Ureter (tissue), 1 donor: ENCODE data around the gene COA8. TPM values are rescaled to one million over a fixed set of nuclear protein-coding genes. Genes with fewer than 3 reads are reported as not detected.
"Not testable (repeated sequence)": the region's sequence is repeated elsewhere in the genome, so short reads cannot be mapped to it uniquely, and the experiment has no call there.

ENCODE experiments used
- DNase-seq: peaks from one replicate; pipeline ENCODE4 v3.0.0-alpha.2; 2020; ENCODE audit warnings: low spot score
- total RNA-seq: library from RNA; stranded (reverse); gene quantifications from one replicate; pipeline ENCODE4 v1.2.4, GENCODE V29; 2023
- donor health status: DM: yes; HTN: yes; CAD: no.

Gene COA8
- total RNA-seq, 1 donor from 2014 or later, result 37.3 TPM

DNA sequence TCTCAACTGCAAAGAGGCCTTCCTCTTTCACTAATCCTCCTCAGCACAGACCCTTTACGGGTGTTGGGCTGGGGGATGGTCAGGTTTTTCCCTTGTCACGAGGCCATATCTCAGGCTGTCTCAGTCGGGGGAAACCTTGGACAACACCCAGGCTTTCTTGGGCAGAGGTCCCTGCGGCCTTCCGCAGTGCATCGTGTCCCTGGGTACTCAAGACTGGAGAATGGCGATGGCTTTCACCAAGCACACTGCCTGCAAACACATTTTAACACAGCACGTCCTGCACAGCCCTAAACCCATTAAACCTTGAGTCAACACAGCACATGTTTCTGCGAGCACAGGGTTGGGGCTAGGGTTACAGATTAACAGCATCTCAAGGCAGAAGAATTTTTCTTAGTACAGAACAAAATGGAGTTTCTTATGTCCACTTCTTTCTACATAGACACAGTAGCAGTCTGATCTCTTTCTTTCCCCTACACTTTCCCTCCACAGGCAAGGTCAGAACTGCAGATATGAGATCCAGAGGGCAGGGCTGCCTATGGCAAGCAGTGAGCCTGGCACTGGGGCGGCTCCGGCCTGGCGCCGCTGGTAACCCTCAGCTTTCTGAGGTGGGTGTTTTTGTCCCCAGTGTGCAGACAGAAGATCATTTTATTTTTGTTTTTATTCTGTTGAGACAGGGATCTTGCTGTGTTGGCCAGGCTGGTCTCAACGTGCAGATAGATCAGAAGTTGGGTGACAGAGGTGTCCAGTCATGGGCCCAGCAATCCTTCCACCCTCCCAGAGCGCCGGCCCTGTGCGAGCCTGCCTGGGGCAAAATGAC lies 37.1 kb upstream of the COA8 start:
- not testable (repeated sequence) for DNase-seq

DNA sequence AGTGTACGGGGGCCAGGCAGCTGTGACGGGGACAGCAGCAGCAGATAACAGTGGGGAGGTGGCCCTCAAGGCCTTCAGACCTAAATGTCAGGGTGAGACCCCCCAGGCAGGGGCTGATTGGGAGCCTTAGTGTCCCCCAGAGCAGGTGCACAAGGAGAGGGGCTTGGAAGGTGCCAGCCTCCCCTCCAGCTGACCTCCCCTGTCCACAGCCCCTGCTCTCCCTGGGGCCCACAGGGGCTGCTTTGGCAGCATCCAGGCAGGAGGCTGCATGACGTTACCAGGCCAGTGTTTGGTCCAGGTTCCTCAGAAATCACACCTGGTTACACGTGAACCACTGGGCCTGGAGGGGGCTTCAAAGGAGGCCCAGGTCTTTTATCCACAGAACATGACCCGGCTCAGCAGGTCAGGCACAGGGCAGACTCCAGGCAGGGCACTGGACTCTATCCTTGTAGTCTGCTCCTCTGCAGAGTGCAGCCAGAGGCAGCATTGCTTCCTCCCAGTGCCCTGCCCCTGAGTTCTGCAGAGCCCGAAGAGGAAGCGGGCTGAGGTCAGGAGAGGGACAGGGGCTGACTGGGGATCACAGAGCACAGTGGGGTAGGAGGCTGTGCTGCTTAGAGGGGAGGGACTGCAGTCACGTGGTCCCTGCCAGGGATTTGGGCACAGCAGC lies 36.4 kb upstream of the COA8 start:
- DNase-seq, result no peak

DNA sequence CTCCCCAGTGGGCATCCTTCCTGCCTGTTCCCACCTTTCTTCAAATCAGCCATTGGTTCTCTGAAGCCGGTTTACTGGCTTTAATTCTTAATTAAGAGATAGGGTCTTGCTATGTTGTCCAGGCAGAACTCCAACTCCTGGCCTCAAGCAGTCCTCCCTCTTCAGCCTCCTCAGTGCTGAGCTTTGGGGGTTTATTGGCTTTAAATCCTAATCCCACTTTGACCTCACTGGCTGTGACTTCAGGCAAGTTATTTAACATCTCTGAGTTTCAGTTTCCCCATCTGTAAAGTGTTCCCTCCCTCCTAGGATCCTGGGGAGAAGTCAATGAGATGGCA lies 35.9 kb upstream of the COA8 start:
- no peak for DNase-seq

DNA sequence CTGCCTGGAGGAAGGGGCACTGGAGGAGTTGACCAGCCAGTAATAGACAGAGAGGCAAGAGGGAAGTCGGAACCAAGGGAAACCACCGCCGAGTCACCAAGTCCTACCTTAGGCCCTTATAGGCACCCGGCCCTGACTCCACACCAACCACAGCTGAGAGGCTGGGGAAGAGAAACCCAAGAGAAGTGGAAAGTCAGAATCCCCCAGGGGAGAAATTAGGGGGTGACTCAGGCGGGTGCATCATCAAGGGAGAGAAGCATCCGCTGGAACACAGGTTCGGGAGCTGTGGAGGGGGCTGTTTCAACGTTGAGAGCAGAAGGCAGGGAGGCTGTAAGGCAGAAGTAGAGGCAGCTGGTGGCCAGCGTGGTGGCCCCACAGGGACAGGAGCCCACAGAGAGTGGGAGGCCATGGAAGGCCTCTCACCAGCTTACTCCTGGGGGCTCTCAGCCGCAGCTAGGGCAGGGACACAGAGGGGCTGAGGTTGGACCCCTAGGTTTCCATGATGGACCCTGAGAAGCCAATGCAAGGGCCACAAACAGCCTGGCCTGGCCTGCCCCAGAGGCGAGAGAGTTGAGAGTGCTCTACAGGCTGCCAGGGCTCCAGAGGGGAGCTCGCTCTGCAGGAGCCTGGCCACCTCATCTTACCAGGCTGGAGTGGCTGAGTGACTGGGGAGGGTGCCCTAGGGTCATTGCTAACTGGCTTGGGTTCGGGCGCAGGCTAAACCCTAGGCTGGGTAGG lies 35.2 kb upstream of the COA8 start:
- DNase-seq, result no peak

DNA sequence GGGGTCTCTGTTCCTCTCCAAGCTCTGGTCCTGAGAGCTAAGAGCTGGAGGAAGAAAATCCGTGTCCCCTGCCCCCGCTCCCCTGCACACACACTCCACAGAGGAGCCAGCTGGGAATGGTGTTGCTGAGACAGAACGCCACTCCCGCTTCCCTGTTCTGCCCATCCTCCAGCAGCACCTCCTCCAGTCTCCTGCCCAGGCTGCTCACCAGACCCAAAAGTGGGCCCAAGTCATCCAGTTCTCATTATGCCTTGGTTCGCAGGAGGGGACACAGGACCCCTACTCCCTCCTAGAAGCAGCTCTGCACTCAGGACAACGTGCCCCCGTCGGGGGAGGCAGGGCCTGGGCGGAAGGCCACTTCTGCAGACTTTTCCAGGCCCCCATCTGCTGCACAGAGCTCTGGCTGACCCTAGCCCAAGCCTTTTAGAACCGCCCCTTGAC lies 34.6 kb upstream of the COA8 start:
- DNase-seq, result no peak

DNA sequence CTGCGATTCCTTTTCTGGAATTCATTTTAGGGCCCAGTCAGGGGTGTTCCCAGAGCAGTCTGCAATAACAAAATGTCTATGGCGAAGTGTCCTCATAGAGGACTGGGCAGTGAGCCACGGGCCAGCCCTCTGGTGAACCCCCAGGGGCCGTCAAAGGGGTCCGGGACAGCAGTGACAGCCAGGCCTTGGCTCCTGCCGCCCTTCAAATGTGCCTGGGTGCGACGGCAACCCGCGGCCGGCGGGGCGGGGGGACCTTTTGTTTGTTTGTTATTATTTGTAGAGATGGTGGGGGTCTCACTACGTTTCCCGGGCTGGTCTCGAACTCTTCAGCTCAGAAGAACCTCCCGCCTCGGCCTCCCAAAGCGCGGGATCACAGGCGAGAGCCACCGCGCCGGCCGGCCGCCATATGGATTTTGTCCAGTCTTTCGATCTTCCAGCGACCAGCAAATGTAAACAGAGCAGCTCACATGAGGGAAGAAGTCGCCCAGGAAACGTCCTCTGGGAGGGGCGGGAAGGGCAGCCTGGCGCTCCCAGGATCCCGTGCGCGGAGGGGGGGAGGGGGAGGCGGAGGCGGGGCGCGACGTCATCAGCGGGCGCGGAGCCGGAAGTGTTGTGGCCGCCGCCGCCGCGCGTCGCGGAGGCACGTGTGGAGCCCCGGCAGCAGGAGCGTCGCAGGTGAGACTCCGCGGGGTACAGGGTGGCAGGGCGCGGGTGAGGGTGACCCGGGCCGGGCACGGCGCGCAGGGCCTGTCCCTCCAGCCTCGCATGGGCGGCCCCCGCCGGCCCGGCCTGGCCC lies 34.0 kb upstream of the COA8 start, which contains the start of gene TRMT61A:
TRMT61A (plus strand) TSS at position 610 of the 796 bp plus-strand sequence. CDS start 783 bp downstream, outside the sequence.
- DNase-seq, result peak; percentile 93

DNA sequence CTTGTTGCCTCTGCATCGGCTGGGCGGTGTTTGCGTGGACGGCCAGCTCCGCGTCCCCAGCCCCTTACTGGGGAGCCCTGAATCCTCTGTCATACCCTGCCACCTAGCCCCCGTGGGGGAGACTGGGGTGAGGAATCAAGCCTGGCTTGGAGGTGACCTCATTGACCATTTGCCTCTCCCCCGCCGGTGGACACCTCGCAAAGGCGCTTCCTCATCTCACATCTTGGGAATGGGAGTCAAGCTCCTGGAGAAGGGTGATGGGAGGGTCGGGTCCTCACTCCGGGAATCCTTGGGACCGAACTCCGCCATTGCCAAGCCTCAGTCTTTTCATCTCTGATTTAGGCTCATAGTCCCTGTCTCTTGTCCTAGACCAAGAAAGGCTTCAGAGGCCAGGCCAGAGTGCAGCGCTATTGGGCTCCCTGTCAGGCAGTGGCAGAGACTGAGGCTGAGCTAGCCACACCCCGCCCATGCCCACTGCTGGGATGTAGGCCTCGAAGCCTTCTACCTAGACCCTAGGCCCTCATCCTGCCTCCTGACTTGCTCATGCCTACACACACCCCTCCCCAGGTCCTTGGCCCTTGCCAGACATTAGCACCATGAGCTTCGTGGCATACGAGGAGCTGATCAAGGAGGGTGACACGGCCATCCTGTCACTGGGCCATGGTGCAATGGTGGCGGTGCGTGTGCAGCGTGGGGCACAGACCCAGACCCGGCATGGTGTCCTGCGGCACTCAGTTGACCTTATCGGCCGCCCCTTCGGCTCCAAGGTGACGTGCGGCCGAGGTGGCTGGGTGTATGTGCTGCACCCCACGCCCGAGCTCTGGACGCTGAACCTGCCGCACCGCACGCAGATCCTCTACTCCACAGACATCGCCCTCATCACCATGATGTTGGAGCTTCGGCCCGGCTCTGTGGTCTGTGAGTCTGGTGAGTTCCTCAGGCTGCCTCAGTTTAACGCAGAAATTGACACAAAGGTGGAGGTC lies 33.1 kb upstream of the COA8 start:
- no peak for DNase-seq

DNA sequence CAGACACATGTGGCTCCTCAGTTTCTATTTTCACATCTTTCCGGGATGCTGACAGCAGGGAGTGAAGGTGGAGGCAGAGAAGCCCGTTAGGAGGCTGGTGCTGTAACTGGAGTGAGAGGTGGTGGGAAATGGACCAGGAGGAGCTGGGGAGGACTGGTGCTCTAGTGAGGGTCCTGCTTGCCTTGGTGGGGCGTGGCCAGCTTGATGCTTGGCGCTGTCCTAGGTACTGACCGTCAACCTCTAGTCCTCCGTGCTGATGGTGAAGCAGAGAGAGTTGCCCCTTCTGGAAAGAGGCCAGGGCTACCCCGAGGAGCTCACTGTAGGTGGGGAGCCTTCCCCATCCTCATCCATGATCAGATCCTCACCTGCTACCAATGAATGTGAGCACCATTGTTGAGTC lies 32.4 kb upstream of the COA8 start:
- no peak for DNase-seq

DNA sequence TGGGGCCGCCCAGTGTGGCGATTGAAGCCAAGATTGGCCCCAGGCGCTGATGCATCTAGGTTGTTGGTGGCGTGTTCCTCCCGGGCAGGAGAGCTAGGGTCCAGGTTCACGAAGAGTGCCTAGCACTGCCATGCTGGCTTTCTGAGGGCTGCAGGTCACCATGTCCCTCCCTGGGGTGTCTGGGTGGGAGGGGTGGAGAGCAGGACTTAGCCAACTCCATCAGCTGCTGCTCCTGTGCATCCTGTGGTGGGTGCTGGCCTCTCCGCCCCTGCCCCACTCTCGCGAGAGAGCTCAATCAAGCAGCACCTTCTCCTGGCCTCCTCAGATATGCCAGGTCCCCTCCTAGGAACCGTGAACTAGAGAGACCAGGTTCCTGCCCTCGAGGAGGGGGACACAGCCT lies 31.9 kb upstream of the COA8 start:
- DNase-seq, result no peak

DNA sequence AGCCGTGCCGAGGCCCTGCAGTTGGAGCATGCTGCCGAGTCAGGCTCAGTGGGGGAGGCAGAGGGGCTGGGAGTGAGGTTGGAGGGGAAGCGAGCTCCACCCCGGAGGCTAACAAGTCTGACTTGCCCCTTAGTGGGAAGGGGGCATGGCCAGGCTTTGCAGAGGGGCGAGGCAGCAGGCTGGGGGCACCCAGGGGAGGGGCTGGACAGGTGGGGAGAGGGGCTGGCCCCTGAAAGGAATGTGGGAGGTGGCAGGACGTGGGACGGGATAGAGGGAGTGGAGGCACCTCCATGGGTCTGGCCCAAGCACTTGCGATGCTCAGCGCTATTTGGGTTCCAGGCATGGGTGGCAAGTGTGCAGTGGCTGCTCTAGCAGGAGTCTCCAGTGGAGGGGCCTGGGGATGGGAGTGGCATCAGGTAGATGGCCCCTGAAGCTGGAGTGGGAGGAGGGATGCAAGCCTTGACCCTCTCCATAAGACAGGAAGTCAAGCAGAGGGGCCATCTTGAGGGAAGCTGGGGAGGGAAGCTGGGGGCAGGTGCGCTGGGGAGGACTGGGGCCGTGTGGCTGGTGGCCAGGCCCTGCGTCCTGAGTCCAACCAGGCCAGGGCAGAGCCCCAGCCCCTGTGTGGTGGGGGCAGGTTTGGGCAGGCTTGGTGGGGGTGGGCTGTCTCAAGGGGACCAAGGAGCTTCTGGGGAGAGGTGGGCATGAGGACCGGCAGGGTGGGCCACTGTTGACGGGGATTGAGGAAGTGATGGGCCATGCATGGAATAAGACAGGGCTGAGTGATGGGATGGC lies 31.1 kb upstream of the COA8 start:
- DNase-seq, result no peak

DNA sequence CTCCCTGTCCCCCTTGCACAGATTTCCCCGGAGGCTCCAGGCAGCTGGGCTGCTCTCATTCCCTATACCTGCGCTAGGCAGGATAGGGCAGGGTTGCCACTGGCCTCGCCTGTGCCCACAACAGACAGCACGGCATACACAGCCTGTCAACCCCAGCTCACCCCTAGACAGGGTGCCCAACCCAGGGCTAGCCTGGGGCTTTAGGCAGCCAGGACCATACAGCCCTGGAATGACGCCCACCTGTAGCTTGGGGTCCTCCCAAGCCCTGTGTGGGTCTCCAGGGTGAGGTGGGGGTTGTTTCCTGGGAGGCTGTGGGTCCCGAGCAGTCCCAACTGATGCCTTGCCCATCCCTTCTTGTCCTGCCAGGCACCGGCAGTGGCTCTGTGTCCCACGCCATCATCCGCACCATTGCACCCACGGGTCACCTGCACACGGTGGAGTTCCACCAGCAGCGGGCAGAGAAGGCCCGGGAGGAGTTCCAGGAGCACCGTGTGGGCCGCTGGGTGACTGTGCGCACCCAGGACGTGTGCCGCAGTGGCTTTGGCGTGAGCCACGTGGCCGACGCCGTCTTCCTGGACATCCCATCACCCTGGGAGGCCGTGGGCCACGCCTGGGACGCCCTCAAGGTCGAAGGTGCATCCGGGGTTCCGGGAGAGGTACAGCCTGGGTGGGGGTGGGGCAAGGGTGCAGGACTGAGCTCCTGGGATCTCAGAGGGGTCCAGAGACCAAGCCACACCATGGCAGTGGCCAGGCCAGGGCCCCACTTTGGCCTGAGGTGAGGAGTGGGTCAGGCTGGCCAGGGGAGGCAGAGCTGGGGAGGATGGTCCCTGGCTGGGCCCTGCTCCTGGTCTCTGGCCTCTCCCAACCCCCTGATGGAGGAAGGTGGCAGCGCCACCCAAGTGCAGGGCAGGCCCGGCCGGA lies 30.3 kb upstream of the COA8 start:
- no peak for DNase-seq

DNA sequence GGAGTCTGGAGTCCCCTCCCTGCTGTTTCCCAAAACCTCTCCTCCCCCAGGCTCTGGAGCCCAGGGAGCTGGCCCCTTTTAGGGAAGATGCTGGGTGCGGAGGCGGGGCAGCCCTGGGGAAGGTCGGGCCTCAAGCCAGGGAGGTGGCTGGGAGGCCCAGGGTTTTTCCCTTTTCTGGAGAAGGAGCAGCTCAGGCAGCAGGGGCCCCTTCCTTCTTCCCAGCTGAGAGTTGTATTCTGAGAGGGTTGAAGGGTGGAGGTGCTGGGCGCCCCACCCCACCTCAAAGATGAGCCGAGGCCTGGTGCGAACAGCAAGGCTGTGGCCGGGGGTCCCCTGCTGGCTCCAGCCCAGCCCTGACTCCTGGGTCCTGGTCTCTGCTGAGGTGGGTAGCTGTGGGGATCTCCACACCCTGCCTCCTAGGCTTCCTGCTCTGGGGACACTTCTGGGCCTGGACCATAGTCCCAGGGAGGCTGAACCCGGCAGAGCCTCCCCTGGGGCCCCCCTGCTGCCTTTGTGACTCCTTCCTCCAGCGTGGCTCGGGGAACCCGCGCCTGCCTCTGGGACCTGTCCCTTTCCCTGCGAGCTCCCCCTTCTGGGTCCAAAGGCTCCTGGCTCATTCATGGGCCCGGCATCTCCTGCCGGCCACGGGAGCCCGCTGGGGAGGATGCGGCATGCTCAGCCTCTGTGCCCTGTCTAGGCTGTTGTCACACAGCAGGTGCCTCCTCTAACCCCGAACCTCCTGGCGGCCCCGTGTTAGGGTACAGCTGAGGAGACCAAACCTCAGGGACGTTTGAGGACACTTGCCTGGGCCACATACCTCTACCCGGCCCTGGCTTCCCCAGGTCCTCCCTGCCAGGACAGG lies 29.4 kb upstream of the COA8 start:
- DNase-seq, result no peak

DNA sequence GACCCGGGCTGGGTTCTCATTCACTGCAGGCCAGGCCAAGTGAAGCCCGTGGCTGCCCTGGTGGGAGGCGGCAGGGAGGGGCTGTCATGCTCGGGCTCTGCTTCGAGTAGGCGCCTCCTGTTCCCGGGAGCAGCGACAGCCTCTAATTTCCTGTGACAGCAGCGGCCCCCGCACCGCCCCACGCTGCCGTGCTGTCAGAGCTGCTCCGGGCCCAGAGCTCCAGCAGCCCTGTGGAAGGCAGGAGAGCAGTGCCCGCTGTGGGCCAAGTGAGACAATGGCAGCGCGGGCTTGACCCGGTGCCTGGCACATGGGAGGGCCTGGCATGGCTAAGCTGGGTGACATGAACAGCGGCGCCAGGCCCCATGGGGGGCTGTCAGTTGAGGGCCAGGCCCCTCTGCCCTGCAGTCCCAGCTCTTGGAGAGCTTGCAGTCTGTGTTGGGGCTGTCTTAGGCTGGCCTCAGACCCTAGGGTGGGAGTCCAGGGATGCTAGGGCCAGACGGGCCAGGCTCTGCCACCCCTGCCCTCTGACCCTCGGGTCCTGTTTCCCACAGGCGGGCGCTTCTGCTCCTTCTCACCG lies 28.7 kb upstream of the COA8 start:
- DNase-seq, result no peak

DNA sequence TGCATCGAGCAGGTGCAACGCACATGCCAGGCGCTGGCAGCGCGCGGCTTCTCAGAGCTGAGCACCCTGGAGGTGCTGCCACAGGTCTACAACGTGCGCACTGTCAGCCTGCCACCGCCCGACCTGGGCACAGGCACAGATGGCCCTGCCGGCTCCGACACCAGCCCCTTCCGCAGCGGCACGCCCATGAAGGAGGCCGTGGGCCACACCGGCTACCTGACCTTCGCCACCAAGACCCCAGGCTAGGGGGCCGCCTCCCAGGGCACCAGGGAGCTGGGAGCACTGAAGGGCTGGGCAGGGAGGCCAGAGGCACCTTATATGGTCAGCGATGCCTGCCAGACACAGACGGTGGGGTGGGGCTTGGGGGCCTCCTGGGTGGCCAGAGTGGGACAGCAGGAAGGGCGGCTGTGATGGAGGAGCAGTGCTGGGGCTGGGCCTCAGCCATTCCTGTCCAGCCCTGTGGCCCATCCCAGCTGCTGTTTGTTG lies 28.1 kb upstream of the COA8 start:
- no peak for DNase-seq

DNA sequence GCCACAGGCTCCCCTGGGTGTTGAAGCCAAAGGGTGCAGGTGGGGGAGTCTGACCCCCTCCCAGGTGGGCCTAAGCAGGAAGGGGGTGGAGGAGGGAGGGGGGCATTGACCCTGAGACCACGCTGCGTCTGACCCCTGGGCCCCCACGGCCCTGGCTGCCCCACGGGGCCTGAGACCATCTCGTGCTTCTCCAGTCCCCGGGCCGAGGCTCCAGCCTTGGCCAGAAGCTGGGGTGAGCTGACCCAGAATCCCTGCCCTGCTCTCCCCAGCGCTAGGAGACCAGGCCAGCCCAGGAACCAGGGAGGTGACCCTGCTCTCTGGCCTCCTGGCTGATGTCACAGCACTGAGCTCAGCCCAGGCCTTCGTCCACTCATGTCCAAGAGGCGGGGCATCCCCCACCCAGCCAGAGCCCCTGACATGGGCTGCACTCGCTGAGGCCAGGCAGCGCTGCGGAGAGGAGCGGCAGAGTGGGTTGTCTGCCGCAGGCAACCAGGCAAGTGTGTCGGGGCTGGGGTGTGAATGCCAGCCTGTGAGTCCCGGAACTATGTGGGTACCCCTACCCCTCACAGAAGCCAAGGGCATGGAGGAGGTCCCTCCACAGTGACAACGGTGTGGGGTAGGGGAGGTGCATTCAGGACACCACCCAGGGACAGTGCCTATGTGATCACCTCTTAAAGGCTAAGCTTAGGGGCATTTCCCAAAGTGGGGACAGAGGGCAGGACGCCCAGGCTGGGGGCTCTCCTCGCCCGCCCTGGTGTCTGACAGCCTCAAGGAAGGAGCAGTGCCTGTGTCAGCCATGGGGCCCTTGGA lies 27.5 kb upstream of the COA8 start:
- DNase-seq, result no peak

DNA sequence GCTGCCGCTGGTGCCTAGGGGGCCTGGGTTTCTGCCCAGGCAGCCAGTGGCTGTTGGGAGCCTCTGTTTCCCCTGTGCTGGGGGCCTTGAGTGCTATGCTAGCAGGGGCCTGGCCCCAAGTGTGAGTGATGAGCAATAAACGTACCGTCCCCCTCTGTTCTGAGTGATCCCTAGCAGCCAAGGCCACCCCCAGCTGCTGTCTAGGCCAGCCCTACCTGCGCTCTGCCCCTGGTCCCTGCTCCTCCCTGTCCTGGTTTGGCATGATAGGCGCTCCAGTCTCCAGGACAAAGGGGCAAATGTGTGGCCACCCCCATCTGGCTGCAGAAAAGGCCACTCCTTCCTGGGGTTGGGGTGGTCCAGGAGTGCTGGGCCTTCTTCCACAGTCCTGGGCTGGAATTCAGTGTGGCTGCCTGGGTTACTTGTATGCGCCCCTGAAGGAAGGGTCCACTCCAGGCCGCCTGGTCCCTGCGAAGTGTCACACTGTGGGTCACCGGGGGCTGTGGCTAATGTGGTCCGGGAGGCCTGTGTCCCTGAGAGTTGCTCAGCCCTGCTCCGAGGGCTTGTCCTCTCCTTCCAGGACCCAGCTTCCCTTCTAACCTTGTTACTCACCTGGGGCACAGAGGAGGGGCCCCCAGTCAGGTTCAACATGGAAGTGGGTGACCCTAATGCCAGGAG lies 26.7 kb upstream of the COA8 start:
- DNase-seq, result no peak
